KMS-11 (cell line): Measurements from ENCODE around the gene USP31.
A peak's percentile ranks its signal among the peaks of the same experiment; 100 is the strongest.

Experiments used
- H2AFZ ChIP-seq: fragments of 200-600 bp; sonication (generic); 2 replicates; pipeline ENCODE4 v1.6.1; 2016; ENCODE audit warnings: antibody characterized with exemption, mixed run types, low read depth
- H3K27ac ChIP-seq: fragments of 200-600 bp; sonication (generic); 2 replicates; pipeline ENCODE4 v1.6.1; 2016; ENCODE audit warnings: mild to moderate bottlenecking, mixed run types
- H3K27me3 ChIP-seq: fragments of 200-600 bp; sonication (generic); 2 replicates; pipeline ENCODE4 v1.6.1; 2017; ENCODE audit warnings: mild to moderate bottlenecking, low read depth, mixed run types, moderate library complexity; ENCODE audit not compliant: insufficient read depth
- H3K36me3 ChIP-seq: fragments of 200-600 bp; sonication (generic); 2 replicates; pipeline ENCODE4 v1.6.1; 2017; ENCODE audit warnings: mild to moderate bottlenecking, mixed run types; ENCODE audit not compliant: insufficient read depth
- H3K4me1 ChIP-seq: fragments of 200-600 bp; sonication (generic); 2 replicates; pipeline ENCODE4 v1.6.1; 2016; ENCODE audit warnings: mild to moderate bottlenecking, low read depth, mixed run types; ENCODE audit not compliant: poor library complexity, severe bottlenecking
- H3K4me2 ChIP-seq: fragments of 200-600 bp; sonication (generic); 2 replicates; pipeline ENCODE4 v1.7.0; 2016; ENCODE audit warnings: mild to moderate bottlenecking, mixed run types
- H3K4me3 ChIP-seq: fragments of 200-600 bp; sonication (generic); IDR thresholded peaks from 2 replicates; pipeline ENCODE4 v1.6.1; 2017; ENCODE audit warnings: low read depth, low read length, mixed read lengths; ENCODE audit not compliant: insufficient read depth
- H3K79me2 ChIP-seq: fragments of 200-600 bp; sonication (generic); 2 replicates; pipeline ENCODE4 v1.6.1; 2016; ENCODE audit warnings: low read depth, mixed run types; ENCODE audit not compliant: insufficient read depth
- H3K9ac ChIP-seq: fragments of 200-600 bp; sonication (generic); 2 replicates; pipeline ENCODE4 v1.6.1; 2016; ENCODE audit warnings: mild to moderate bottlenecking, mixed run types
- H4K20me1 ChIP-seq: fragments of 200-600 bp; sonication (generic); 2 replicates; pipeline ENCODE4 v1.6.1; 2016; ENCODE audit warnings: mild to moderate bottlenecking, mixed run types; ENCODE audit not compliant: insufficient read depth
- TF ChIP-seq, protein P1 (sequence below): fragments of 200-600 bp; sonication (generic); conservative IDR thresholded peaks from 2 replicates; pipeline ENCODE4 v1.6.1; 2017; ENCODE audit warnings: low read depth, mild to moderate bottlenecking, antibody characterized with exemption, low read length, moderate library complexity, mixed read lengths

USP31 gene

DNA sequence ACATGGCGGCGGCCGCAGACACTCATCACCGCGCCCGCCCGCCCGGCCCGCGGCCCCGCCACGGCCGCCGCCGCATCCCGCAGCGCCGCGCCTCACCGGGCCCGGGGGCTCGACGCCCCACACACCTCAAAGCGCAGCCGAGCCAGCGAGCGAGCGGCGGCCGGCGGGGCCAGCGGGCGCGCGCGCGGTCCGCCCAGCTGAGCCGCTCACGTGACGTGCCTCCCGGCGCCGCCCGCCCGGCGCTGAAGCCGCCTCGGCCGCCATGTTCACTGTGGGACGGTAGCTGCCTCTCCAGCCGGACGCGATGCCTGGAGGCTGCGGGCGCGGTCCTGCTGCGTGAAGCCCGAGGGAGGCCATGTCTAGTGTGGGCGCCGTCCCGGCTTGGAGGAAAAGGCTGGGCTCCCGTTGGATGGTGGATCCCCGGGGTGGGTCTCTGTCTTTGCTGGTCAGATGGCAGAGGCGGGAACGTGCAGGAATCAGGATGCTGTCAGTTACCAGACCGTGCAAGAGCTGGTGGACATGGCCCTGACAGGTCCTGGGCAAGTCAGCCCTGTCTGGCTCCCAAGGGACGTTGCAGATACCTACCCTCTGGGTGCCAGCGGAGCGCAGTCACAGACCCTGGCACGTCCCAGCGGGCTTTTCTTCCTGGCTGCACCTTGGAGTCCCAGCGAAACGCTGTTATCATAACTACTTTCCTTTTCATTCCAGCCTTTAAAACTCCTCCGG is at the start of gene USP31:
TSS of gene USP31 (minus strand) at position 186 of the 726 bp plus-strand sequence. CDS start at position 4, 182 bp downstream.
- Histone ChIP-seq H3K4me3 (peak within 1 kb of the TSS; percentile 61), H2AFZ (peak within 1 kb of the TSS; percentile 87), H3K27ac (peak within 1 kb of the TSS; percentile 38; the same call in 1 of the 2 replicates), H3K4me2 (peak within 1 kb of the TSS; percentile 76), H4K20me1 (no peaks in the 10 kb centered on the region), H3K9ac (peak within 1 kb of the TSS; percentile 78), H3K36me3 (no peaks in the 10 kb centered on the region), H3K79me2 (peaks cover 35% of the 10 kb centered on the region), H3K27me3 (no peaks in the 10 kb centered on the region), H3K4me1 (peaks cover 36% of the 10 kb centered on the region)
- TF ChIP-seq, protein P1, sequence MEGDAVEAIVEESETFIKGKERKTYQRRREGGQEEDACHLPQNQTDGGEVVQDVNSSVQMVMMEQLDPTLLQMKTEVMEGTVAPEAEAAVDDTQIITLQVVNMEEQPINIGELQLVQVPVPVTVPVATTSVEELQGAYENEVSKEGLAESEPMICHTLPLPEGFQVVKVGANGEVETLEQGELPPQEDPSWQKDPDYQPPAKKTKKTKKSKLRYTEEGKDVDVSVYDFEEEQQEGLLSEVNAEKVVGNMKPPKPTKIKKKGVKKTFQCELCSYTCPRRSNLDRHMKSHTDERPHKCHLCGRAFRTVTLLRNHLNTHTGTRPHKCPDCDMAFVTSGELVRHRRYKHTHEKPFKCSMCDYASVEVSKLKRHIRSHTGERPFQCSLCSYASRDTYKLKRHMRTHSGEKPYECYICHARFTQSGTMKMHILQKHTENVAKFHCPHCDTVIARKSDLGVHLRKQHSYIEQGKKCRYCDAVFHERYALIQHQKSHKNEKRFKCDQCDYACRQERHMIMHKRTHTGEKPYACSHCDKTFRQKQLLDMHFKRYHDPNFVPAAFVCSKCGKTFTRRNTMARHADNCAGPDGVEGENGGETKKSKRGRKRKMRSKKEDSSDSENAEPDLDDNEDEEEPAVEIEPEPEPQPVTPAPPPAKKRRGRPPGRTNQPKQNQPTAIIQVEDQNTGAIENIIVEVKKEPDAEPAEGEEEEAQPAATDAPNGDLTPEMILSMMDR: no peak

GRCh38 chr16:23196539-23196938 is 47.3 kb upstream of the USP31 start:
- Histone ChIP-seq H3K4me2 (no peak overlapping the region), H2AFZ (no peak overlapping the region), H3K4me3 (no peak overlapping the region), H3K79me2 (no peaks in the 10 kb centered on the region), H4K20me1 (no peaks in the 10 kb centered on the region), H3K4me1 (peaks cover 27% of the 10 kb centered on the region), H3K27me3 (no peaks in the 10 kb centered on the region), H3K27ac (no peak overlapping the region), H3K9ac (no peak overlapping the region), H3K36me3 (no peaks in the 10 kb centered on the region)
- TF ChIP-seq, protein P1: no peak

DNA sequence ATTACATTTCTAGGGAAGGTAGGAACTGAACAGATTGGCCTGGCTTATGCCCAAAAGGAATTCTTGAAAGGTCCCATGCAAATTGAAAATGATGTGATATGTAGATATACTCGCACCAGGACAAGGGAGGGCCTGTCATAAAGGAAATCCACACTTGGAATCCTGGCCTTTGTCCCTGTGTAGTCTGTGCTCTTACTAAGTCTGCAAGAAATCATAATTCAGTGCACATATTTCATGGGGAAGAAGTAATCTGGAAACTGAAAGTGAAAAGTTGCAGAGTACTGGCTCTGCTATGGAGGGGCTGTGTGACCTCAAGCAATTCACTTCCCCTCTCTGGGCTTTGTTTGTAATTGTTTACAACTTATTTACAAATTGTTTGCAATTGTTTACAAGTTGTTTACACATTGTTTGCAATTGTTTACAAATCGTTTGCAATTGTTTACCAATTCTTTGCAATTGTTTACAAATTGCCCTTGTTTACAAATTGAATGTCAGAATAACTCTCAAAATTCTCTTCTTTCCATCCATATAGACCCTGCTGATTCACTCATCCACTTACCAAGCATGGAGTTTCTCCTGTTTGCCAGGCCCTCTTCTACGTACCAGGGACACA is 46.2 kb upstream of the USP31 start:
- no peak overlapping the region for H3K4me2 ChIP-seq
- no peak overlapping the region for H3K27ac ChIP-seq
- no peaks in the 10 kb centered on the region for H4K20me1 ChIP-seq
- no peaks in the 10 kb centered on the region for H3K36me3 ChIP-seq
- H2AFZ ChIP-seq: no peak overlapping the region
- H3K4me1 ChIP-seq: peaks cover 16% of the 10 kb centered on the region
- TF ChIP-seq, protein P1: no peak
- H3K9ac ChIP-seq: no peak overlapping the region
- H3K4me3 ChIP-seq: no peak overlapping the region
- H3K27me3 ChIP-seq: no peaks in the 10 kb centered on the region
- H3K79me2 ChIP-seq: no peaks in the 10 kb centered on the region

- H3K4me3 ChIP-seq: no peak overlapping the region
- TF ChIP-seq, protein P1: no peak
- H2AFZ ChIP-seq: no peak overlapping the region
- no peaks in the 10 kb centered on the region for H3K79me2 ChIP-seq
- H3K27ac ChIP-seq: no peak overlapping the region
- H3K36me3 ChIP-seq: no peaks in the 10 kb centered on the region
- H4K20me1 ChIP-seq: no peaks in the 10 kb centered on the region
- H3K27me3 ChIP-seq: no peaks in the 10 kb centered on the region
- H3K9ac ChIP-seq: no peak overlapping the region
- H3K4me2 ChIP-seq: no peak overlapping the region
- peaks cover 10% of the 10 kb centered on the region for H3K4me1 ChIP-seq
Observed at GRCh38 chr16:23194497-23195221, 45.4 kb upstream of the USP31 start.
